Stimulated activated CD8-positive, alpha-beta memory T cell treated with anti-CD3 and anti-CD28 coated beads, Interleukin-12 subunit alpha, Interleukin-12 subunit beta, amount 100 ng/mL, for 1 hour (primary cell): Measurements from ENCODE around the gene DGKB.

Experiments used
- DNase-seq: peaks from one replicate; pipeline ENCODE4 v3.0.0-alpha.2; 2020; ENCODE audit warnings: low read depth

The DGKB gene

DNA sequence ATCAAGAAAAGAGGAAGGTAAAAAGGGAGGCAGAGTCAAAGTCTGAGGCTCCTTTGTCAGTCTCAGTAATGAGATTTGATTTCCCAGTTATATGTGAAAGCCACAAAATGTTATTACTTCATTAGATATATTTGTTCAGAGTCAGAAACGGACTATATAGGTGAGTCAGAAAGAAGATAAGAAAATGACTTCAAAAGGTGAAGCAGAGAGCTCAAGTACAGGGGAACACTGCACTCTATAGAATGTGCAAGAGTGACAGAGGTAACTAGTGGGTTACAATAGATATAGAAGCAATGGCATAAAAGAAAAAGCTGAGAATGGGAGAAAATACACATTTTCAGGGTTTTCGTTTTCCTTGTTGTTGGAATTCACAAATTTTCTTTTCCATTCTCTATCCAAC is 43.3 kb downstream of the DGKB start:
- DNase-seq: no peak

DNA sequence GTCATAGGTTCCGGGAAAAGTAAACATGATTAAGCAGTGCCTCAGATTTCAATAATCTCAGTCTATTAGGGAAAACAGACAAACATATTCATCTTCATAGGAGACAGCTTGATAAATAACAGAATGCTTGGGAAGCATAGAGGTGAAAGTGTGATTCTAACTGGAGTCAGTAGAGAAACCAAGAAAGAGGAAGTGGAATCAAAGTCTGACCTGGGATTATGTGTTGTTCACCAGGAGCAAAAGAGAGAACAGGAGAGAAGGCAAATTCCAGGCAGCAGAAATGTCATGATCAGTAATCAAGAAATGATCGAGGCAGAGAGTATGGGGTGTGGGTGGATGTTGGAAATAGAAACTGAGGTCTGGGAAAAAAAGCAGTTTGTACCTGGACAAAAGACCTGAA is 43.7 kb downstream of the DGKB start:
- DNase-seq: no peak

DNA sequence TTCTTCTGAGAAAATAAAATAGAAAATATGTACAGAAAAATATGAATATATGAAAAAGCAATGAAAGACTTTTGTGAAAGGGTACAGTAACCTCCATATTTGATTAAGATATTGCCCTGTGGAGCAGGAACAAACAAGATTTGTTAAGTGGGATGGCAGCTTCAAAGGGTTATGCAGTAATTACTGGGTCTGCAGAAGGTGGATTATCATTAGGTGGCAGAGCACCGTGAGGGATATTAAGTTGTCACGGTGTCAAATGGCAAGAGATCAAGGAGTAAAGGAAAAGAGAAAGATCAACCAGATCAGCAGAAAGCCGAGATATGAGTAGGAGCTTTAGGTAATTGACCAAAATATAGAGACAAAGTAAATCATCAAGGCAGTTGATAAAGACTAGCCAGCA is 44.1 kb downstream of the DGKB start:
- no peak for DNase-seq

DNA sequence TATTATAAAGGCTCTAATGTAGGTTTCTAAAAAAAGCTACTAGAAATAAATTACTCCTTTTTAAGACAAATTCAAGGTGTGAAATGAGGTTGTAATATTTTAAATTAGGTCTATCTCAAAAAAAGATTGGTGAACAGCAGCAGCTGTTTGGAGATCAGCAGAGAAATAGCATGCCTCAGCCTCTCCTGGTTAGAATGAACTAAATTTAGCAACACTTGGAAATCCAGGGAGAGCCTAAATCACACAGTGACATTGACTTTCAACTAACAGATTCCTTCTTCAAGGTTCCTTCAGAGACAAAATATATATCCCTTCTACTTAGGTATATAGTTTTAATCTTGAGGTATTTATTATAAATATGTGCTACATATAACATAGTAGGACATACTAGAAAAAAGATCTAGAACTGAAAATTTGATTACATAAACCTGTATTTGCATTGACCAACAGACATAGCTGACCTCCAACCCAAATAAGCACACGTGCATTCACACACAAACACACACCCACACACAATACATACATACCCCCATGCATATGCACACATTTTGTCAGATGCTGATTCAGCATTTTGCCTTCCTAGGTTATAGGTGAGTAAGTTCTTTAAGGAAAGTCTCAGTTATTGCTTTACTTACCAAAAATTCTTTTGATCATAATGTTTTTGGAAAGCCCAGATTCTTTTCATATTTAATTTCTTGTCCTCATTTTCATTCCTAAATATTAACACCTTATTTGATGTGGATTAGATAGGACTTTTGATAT is 47.3 kb downstream of the DGKB start:
- DNase-seq: no peak

DNA sequence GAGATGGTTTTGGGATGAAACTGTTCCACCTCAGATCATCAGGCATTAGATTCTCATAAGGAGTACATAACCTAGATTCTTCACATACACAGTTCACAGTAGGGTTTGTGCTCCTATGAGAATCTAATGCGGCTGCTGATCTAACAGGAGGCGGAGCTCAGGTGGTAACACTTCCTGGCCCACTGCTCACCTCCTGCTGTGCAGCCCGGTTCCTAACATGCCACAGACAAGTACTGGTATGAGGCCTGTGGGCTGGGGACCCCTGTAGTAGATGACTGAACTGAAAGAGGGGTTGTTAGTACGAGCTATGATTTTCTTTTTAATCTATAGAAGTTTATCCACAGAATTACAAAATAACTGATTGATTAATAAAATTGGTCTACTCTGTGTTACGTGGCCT is 48.1 kb downstream of the DGKB start:
- no peak for DNase-seq

DNA sequence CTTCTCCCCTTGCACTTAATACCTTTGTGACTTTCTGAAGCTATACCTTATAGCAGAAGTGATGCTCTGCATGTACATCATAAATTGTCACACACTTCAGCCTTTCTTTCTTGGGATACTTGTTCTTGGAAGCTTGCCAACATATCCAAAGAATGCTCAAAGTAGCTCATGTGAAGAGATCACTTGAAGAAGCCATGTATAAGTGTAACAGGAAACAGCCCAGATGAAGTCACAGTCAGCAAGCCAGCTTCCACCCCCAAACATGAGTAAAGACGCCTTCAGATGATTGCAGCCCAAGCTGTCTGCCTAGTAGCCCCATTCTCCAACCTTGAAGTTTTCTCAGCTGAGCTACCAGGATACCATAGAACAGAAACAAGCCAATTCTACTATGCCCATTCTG is 50.9 kb downstream of the DGKB start:
- no peak for DNase-seq

DNA sequence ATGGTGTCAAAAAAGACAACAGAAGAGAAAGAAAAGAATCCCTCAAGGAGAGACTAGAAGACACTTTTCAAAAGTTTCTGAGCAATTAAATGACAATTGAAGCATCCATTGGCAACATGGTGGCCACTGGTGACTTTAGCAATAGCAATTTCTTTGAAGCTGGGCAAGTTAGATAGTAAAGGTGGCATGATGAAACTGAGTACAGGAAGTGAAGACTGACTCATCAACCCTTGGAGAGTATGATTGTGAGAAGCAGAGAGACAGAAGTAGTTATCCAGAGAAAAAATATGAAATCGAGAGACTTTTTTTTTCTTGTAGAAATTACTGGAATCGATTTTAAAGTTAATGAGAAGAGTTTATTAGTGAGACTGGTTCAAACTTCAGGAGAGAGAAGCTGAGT is 52.5 kb downstream of the DGKB start:
- DNase-seq: no peak

DNA sequence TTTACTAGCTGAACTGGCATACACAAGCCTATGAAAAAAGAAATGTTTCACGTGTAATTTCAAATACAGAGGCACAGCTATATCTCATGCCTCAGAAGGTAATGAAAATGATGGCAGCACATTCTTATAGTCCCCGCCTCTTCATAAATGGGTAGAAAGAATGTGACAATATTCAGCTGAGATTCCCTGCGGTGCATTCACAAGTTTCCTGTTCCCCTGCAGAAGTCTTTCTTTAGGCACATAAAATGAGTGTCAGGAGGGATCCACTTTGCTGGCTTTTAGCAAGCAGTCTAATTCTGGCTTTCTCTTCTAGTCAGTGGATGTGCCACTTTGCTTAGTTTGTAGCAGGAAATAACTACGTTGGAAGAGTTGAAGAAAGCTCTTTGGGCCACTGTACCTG is 56.1 kb downstream of the DGKB start:
- no peak for DNase-seq

DNA sequence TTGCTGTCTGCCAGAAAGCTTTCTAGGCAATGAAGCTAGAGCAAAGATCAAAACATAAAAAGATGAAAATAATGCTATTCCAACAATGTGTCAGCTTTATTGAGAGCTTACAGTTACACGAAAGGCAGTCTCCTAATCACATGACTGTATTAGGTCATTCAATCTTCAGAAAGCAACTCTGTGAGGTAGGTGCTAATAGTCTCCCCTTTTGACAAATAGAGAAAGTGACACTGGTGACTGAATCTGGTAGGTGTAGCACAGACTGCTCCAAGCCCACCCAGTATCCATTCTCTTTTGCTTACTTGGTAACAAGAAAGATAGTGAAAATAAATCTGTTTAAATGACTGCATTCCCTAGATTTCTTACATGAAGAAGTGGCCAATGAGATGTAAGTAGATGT is 58.8 kb downstream of the DGKB start:
- no peak for DNase-seq

DNA sequence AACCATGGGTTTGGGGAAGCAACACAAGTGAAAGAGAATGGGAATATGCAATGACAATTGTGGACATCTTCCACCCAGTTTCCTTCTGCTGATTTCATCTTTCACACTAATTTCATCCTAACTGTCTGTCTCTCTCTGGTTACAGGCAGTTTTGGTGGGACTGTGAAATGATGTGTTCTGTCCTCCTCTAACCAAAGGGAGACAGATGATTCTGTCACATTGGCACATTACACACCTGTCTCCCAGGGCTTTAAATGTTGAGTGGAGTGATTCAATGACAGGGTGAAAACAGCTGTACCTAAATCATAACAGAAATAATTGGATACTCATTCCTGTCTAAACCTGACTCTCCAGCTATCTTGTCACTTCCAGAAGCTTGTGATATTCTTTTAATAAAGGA is 60.0 kb downstream of the DGKB start:
- no peak for DNase-seq

DNA sequence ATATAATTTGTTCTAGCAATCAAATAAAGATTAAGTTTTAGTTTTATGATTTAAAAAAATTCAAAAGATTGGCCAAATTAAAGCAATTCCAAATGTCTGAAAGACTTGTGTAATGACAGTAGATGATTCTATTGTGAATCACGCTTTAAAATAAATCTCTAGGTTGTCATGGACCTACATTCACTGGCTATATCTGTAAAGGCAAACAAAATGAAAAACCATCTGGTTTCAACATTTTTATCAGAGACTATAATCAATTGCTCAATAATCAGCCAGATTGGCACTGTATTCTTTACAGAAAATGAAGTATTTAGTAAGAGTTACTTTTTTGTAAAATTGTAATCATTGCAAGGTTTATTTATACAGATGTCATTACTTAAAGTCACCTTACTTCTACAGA is 60.7 kb downstream of the DGKB start:
- DNase-seq: no peak

DNA sequence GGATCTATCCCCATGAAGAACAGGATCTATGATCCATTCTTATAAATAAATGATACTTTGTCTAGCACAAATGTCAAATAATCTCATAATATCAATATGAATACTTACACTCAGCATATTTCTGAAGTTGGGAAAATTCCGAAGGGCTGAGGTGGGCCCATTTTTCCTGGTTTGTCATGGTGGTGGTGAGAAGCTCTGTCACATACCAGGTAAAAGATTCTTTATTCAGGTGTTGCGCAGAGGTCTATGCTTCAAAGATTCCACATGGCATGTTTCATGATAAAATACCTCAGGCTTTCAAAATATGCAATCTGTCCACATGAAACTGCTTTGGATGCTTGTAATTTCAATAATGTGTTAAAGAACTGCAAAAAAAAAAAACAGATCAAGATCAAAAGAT is 61.5 kb downstream of the DGKB start:
- DNase-seq: no peak

DNA sequence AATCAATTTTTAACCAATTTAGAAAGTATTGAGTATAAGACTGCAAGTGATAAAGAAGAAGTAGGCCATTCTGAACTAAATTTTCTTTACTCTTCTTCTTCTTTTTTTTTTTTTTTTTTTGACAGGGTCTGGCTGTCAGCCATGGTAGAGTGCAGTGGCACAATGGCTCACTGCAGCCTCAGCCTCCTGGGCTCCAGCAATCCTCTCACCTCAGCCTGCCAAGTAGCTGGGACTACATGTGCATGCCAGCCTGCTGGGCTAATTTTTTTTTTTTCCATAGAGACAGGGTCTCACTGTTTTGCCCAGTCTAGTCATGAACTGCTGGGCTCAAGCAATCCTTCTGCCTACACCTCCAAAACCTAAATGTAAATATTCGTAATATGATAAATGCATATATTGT is 63.2 kb downstream of the DGKB start:
- DNase-seq: no peak

DNA sequence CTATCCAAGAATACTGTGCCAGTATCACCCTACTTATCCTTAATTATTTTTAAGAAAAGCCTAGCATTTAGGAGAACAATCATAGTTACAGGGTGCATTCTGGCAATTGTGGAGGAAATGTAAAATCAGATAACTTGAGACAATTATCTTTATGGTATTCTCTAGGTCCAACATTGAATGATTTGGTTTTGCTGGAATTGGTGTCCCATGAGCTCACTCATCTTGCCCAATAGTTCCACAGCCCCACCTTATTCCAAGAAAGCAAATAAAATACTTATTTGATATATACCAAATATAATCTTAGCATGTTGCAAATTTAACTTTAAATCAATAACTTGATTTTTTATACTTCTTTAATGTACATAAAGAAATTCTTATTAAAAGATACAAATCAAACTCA is 65.3 kb downstream of the DGKB start:
- no peak for DNase-seq

DNA sequence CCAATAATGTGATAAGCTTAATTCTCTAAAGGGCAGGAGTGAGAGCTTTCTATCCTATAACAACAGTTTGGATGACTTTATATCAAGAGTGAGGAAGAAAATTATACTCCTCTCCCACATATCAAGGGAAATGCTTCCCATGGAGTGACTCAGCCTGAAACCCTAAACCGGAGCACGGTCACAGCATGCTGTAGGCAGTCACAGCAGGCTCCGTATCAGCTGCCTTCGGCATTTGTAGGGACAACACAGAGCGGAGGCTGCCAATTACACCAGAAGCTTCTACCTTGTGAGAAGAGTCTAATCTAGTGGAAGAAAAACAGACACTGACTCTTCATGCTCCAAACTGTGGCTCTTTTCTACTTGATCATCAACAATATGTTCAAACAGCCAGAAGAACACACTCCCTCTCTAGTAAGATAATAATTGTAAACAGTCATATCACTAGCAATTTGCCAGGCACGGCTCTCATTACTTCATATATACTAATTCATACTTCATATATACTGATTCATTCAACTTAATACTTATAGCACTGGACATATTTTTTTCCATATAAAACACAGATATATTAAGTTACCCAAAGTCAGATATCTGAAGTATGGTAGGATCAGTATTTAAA is 65.9 kb downstream of the DGKB start:
- DNase-seq: no peak

DNA sequence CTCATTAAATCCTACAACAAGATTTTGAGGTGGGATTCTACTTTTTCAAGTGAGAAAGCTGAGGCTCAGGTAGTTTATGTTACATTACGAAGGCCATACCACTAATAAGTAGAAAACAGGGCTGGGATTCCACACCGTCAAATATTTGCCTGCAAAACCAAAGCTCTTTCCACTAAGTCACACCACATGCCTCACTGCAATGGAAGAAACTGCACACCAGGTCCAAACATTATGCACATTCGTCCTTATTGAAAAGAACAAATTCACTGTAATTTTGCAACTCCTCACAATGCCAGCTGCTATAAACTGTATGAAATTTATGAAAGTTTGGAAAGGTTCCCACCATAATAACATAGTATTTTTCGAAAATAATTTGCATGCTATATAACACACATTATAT is 66.5 kb downstream of the DGKB start:
- DNase-seq: no peak

DNA sequence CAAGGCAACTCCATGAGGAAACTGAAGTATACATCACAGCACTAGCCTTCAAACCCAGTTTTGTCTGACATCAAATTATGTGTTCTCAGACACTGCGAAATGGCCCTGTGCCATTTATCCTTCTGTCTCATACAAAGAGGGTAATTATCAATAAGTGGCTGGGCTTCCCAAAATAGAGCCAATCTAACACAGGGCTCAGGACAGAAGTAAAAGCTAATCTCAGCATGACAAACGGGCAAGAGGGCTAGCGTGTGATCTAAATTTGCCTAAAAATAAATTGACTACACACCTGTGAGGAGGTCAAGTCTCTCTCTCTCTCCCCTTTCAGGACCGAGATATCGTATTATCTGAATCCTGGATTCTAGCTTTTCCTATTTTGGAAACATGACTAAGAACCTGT is 67.2 kb downstream of the DGKB start:
- DNase-seq: no peak

DNA sequence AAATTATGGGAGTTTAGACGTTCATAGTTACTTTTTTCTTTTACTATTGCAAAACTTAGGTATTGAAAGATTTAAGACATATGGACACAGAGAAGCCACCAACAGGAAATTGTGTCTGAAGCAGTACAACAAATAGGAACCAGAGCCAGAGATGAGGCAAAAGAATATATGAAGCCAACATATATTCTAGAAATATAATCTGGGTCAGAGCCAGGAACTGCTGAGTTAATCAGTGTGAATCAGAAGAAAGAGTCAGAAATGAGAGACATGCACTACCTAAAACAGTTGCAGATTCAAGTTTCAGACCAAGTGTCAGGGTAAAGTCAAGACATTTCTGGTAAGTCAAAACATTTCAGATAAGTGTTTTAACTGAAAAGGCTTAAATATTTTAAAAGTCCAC is 67.7 kb downstream of the DGKB start:
- DNase-seq: no peak

DNA sequence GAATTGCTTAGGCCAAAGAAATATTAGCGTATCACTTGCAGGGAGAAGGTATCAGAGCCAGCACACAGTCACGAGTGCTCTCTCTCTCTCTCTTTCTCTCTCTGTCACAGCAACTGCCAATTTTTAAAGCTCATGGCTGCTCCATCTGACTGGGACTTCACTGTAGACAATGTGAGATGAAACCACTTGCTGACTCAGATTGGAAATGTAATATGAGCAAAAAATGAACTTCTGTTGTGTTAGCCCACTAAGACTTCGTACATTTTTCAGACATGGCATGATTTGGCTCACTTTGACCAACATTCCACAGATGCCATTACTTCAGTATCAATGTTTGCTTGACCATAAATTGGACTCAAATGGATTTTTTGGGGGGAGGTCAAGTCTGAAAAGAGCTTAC is 68.1 kb downstream of the DGKB start:
- DNase-seq: no peak

DNA sequence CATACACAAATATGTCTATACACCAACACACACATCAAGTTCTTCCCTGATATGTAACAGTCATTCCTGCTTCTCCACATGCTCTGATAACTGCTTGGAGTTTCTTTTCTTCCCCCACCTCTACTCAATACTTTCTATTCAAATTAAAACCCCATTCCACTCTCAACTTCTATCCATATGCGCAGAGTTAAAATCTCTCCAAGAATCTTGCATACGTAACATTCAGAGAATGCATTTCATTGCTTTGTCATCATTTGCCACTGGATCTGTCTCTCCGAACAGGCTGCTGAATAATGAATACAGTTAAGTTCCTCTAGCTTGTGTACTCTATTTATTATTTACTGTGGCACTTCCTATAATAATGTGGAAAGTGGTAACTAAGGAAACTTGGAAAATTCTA is 68.8 kb downstream of the DGKB start:
- no peak for DNase-seq

DNA sequence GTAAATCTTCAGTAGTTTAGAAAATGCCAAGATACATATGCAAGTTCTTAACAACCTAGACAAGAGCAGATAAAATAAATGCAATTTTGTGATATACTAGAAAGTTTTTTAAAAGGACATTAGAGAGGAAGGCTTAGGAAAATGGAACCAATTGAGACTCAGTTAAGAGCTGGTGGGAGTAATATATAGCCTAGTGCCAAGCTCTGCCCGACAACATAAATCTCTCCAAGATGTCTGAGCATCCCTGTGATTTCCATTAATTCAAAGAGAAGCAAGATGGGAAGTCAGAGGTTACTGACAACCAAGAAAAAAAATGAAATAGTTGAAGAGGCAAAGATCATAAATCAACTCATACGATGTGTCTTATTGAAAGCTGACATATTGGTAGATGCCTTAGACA is 74.5 kb downstream of the DGKB start:
- no peak for DNase-seq

DNA sequence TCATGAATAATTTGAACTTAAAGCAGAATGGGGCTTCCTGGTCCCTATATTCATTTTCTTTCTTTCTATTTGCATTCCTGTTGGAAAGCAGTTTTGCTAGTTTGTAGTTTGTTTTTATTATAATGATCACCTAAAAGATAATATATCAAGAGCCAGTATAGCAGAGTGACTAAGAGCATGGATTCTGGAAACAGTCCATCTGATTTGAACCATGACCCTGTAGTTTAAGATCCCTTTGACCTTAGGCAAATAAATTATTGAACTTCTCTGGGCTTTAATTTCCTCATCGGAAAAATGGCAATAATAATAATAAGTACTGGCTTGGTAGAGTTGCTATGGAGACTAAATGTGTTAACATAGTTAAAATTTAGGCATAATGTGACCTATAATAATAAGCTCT is 76.1 kb downstream of the DGKB start:
- DNase-seq: no peak

DNA sequence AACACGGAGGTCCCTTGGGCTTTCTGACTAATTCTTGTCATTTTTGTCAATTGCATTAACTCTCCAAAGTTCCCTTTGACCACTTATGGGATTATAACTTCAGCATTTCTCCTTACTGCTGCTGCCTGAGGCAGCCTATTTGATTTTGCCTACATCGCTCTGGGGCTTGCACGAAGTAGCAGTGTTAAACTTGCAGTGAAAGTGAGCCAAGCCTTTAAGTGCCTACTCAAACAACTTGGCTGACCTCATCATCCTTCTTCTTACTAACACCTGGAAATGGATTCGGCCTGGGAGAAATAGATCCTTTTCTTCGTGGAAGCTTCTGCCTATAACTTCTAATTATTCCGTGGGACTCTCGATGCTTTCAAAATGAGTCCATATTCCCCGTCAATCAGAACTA is 76.6 kb downstream of the DGKB start:
- DNase-seq: no peak

DNA sequence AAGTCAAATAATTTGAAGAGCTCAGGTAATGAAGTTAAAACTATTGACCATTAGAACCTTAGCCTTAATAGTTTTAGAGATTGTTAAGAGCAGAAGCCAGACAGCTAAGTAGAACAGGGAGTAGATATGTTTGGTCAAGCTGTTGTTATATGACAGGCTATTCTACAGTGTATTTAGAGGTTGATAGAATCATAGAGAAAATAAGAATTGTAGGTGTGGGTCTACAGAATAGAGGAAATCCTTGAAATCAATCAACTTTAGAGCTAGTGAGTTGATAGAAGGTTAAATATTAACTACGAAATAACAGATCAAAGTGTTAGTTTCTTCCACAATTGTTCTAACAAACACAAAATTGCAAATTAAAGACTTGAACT is 80.1 kb downstream of the DGKB start:
- no peak for DNase-seq
